T-helper 1 cell treated with Interleukin-12 subunit alpha and Interleukin-12 subunit beta and Interleukin-4 antibody, amounts not matched to agents 30 μg/mL and 1 μg/mL, for 36 hours (primary cell): ENCODE results near the gene NTM.

Experiments
- H3K27ac Mint-ChIP-seq: one replicate; pipeline ENCODE4 v1.8.0; 2021; ENCODE audit warnings: mild to moderate bottlenecking, mixed read lengths
- H3K27me3 Mint-ChIP-seq: one replicate; pipeline ENCODE4 v1.8.0; 2021; ENCODE audit warnings: low read depth, mixed read lengths
- H3K36me3 Mint-ChIP-seq: one replicate; pipeline ENCODE4 v1.8.0; 2021; ENCODE audit warnings: low read depth, mixed read lengths
- H3K4me1 Mint-ChIP-seq: one replicate; pipeline ENCODE4 v1.8.0; 2021; ENCODE audit warnings: low read depth, mixed read lengths
- H3K4me3 Mint-ChIP-seq: one replicate; pipeline ENCODE4 v1.8.0; 2021; ENCODE audit warnings: mild to moderate bottlenecking, moderate library complexity, mixed read lengths
- H3K9me3 Mint-ChIP-seq: one replicate; pipeline ENCODE4 v1.8.0; 2021; ENCODE audit warnings: mixed read lengths

NTM gene

DNA sequence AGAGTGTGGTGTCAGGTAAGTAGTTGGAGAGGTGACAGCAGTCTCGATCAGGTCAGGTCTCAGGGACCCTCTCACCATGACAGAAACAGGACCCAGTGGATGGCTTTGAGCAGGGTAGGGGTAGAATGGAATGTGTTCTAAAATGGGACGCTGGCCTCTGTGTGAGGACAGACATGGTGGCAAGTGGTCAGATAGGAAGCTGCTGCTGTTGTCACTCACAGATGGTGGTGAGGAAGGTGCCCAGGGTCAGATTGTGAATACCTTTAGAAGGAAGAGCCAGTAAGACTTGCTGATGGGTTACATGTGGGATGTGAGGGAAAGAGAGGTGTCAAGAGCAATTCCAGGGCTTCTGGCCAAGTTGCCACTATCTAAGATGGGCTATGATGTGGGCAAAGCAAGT is 596.3 kb downstream of the NTM start:
- H3K4me3 Mint-ChIP-seq = no peak overlapping the region
- H3K27ac Mint-ChIP-seq = no peak overlapping the region
- H3K4me1 Mint-ChIP-seq = no peaks in the 10 kb centered on the region
- no peaks in the 10 kb centered on the region for H3K36me3 Mint-ChIP-seq
- no peaks in the 10 kb centered on the region for H3K27me3 Mint-ChIP-seq
- H3K9me3 Mint-ChIP-seq = no peaks in the 10 kb centered on the region

DNA sequence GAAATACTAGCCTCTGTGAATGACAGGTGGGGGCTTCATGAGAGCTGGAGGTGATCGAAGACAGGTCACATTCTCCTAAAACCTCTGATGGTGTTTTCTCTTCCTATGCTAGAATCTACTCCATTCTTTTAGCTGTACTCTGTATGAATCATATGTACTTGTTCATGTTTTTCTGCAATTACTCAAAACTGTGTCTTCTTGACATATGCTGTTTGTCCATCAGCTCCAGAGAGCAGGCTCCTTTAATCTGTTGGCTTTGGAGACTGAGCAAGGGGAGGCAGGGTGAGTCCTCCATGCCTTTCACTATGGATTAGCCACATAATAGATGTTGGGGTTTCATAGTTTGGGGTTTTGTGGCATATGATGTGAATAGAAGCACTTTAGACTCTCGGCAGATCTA is 598.8 kb downstream of the NTM start:
- Mint-ChIP-seq H3K4me1 (no peaks in the 10 kb centered on the region), H3K27me3 (no peaks in the 10 kb centered on the region), H3K27ac (no peak overlapping the region), H3K9me3 (no peaks in the 10 kb centered on the region), H3K36me3 (no peaks in the 10 kb centered on the region), H3K4me3 (no peak overlapping the region)

DNA sequence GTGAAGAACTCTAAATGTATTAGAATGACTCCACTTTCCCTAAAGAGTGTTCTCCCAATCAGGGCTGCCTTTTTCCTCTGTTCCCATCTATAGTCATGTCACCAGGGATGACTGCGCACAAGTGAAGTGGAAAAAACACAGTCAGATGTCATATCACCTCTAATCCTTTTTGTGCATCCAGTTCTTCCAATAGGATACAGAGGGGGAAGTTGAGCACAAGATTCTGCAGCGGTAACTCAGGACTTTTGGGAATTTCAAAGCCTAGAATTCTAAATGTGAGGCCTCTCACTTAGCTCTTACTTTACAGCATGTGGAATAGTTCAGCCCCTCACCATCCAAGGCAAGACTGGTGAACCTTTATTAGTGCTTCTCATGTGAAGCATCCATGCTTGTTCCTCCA is 602.6 kb downstream of the NTM start:
- Mint-ChIP-seq H3K9me3 (no peaks in the 10 kb centered on the region), H3K27ac (no peak overlapping the region), H3K4me1 (no peaks in the 10 kb centered on the region), H3K4me3 (no peak overlapping the region), H3K36me3 (no peaks in the 10 kb centered on the region), H3K27me3 (no peaks in the 10 kb centered on the region)

DNA sequence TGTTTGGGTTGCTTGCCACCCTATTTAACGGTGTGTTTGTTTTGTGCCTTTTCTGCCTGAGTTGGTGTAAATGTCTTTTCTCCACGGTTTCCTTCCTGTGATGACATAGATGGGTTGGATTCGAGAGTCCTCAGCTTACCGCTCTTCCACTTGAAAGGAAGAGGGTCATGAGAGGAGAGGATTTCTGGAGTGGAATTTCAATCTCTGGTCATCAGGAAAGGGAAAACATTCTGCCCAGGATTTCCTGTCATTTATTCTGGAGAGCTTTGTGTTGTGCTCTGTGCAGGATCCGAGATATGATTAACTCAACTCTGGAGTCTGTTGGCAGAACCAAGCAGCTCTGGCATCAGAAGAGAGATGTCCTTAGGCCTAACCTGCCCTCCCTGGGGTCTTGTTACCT is 605.2 kb downstream of the NTM start:
- H3K9me3 Mint-ChIP-seq = no peaks in the 10 kb centered on the region
- no peak overlapping the region for H3K27ac Mint-ChIP-seq
- no peak overlapping the region for H3K4me3 Mint-ChIP-seq
- H3K4me1 Mint-ChIP-seq = no peaks in the 10 kb centered on the region
- H3K27me3 Mint-ChIP-seq = no peaks in the 10 kb centered on the region
- H3K36me3 Mint-ChIP-seq = no peaks in the 10 kb centered on the region

DNA sequence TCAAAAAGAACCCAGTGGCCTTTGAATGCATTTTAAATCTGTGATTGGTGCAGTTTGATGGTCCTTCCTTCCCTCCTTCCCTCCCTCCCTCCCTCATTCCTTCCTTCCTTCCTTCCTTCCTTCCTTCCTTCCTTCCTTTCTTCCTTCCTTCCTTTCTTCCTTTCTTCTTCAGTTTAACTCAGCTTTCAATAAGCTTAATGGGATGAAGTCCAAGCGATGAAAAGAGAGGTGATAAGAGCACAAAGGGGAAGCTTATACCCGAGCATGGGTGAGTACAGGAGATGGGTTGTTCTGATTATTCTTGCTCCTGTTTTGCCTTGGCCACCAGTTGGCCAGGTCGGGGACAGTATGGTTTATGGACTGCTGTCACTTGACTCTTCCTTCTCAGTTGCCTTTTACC is 605.6 kb downstream of the NTM start:
- H3K36me3 Mint-ChIP-seq = no peaks in the 10 kb centered on the region
- H3K4me3 Mint-ChIP-seq = no peak overlapping the region
- no peaks in the 10 kb centered on the region for H3K9me3 Mint-ChIP-seq
- H3K27me3 Mint-ChIP-seq = no peaks in the 10 kb centered on the region
- H3K4me1 Mint-ChIP-seq = no peaks in the 10 kb centered on the region
- H3K27ac Mint-ChIP-seq = no peak overlapping the region

DNA sequence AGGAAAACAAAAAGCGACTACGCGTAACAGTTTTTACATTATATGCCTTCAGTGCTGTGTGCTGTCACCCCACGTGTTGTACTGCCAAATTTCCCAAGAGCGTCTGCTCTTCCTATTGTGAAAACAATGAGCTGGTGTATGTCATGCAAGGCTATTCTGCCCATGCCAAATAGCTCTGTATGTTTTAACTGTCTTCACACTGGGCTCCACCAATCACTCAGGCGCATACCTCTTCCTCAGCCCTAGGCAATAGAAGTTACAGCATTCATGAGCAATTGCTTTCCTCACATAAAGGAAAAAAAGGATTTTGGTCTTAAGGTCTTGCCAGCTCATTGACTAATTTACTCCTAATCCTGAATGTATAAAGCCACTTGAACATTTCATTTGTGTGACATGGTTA is 606.8 kb downstream of the NTM start:
- H3K4me3 Mint-ChIP-seq = no peak overlapping the region
- no peak overlapping the region for H3K27ac Mint-ChIP-seq
- no peaks in the 10 kb centered on the region for H3K9me3 Mint-ChIP-seq
- H3K4me1 Mint-ChIP-seq = no peaks in the 10 kb centered on the region
- no peaks in the 10 kb centered on the region for H3K27me3 Mint-ChIP-seq
- H3K36me3 Mint-ChIP-seq = no peaks in the 10 kb centered on the region

DNA sequence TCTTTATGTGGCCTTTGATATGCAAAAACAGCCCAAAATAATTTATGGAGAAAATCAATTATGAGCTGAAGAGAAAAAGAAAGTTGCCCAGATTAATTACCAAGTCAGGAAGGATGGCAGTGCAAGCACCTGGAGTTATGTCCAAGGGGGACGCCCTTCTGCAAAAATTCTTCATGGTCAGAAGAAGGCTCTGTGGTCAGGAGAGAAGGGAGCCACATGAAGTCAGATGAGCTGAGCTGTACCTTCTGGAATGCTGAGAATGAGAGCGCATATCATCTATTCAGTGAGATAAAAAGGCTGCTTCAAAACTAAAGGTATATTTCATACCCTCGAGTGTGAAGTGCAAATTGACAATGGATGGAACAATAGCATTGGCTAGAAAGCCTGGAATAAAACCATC is 607.4 kb downstream of the NTM start:
- no peaks in the 10 kb centered on the region for H3K9me3 Mint-ChIP-seq
- H3K36me3 Mint-ChIP-seq = no peaks in the 10 kb centered on the region
- no peaks in the 10 kb centered on the region for H3K27me3 Mint-ChIP-seq
- no peak overlapping the region for H3K27ac Mint-ChIP-seq
- no peak overlapping the region for H3K4me3 Mint-ChIP-seq
- no peaks in the 10 kb centered on the region for H3K4me1 Mint-ChIP-seq

DNA sequence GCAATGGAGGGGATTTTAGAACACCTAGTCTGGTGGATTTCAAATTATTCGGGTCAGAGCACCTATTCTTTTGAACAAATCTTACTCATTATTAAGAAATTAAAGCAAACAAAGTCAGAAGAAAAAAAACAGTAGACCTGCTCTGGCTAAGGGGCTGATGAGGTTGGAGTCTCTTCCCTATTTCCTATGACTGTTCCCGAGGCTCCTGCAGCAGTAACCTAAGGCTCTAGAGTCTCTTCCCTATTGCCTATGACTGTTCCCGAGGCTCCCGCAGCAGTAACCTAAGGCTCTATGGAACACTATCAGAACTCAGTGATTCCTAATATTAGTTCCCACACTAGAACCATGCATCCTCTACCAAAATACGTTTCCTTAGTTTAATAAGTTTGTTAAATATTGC is 607.9 kb downstream of the NTM start:
- no peaks in the 10 kb centered on the region for H3K9me3 Mint-ChIP-seq
- H3K4me1 Mint-ChIP-seq = no peaks in the 10 kb centered on the region
- no peak overlapping the region for H3K4me3 Mint-ChIP-seq
- no peaks in the 10 kb centered on the region for H3K27me3 Mint-ChIP-seq
- no peaks in the 10 kb centered on the region for H3K36me3 Mint-ChIP-seq
- no peak overlapping the region for H3K27ac Mint-ChIP-seq

DNA sequence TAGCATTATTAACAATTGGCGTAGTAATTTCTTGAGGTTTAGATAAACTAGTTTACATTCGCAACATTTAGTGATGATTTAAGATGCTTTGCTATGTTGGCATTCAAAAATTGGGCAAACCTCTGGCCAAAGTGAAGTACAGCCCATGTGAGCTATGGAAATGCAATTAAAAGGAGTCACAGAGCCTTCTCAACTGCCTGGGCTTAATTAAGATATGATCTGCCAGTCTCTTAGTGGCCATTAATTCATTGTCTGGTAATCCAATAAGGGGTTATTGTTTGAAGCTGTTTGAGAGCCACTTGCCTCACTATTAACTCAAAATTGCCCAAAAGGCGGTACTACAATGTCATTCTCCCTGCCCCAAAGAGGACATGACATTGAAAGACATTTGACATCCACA is 608.9 kb downstream of the NTM start:
- Mint-ChIP-seq H3K36me3 (no peaks in the 10 kb centered on the region), H3K27ac (no peak overlapping the region), H3K4me3 (no peak overlapping the region), H3K27me3 (no peaks in the 10 kb centered on the region), H3K4me1 (no peaks in the 10 kb centered on the region), H3K9me3 (no peaks in the 10 kb centered on the region)

DNA sequence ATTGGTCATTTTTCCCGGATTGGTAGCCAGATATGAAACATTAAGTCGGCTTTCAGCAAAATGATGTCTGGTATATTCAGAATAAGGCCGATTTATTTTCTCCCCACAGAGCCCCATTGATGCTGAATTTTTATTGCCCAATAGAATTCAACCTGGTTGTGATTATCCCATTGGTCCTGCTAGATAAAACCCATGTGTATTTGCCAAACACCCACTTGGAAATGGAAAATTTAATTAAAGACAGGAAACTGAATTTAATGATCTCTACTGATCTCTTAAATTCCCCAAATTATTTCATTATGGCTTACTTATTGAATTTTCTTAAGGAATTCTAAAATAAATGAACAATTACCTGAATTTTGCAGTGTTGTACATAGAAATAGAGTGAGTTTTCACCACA is 609.8 kb downstream of the NTM start:
- Mint-ChIP-seq H3K27me3 (no peaks in the 10 kb centered on the region), H3K9me3 (no peaks in the 10 kb centered on the region), H3K4me1 (no peaks in the 10 kb centered on the region), H3K36me3 (no peaks in the 10 kb centered on the region), H3K27ac (no peak overlapping the region), H3K4me3 (no peak overlapping the region)

DNA sequence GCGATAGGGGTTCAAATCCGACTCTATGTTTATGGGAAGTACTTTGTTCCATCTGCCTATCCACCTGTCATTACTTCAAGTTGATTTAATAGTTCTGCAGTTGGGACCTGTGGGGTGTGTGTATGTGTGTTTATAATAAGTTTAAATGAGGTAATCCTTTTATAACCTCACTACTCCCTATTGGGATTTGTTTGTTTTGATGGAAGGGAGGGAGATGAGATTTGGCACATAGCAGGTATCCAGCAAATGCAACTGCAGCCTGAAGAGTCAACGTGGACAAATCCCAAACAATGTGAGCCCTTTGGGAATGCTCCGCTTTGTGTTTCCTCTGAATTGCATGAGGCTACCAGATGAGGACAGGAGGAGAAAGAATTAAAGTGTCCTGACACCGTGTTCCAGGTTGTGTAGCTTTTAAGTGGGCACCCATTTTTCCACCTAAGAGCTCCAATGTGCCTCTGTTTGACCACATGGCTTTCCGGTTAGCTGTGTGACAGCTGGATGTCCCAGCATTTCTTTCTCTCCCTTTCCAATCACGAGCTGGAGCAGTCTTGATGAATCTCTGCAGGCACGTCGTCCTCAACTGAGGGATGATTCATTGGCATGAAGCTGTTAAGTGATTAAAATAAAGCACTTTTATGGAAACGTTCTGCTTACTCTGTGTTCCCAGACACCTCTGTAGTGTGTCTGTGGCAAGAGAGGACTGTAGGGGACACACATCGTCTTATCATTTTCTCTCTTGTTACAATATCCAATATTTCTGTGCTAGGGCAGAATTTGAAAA is 610.7 kb downstream of the NTM start:
- no peaks in the 10 kb centered on the region for H3K27me3 Mint-ChIP-seq
- no peak overlapping the region for H3K27ac Mint-ChIP-seq
- no peaks in the 10 kb centered on the region for H3K36me3 Mint-ChIP-seq
- no peaks in the 10 kb centered on the region for H3K4me1 Mint-ChIP-seq
- no peaks in the 10 kb centered on the region for H3K9me3 Mint-ChIP-seq
- no peak overlapping the region for H3K4me3 Mint-ChIP-seq

DNA sequence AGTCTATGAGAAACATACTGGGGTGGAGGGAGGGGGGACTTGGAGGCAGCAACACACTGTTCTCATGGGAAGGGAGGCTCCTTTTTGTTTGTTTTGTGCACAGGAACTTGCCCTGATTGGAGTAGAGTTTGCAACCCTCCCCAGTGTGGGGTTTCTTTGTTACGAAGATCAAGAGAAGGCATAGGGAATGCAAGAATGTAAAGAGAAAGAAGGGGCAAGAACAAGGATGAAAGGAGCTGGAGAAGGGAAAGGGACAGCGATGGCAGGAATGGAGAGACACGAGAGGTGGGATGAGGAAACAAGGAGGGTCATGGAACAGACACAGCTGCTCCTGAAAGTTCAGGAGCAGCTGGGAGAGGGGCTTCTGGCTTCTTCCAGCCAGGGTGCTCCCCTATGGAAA is 611.7 kb downstream of the NTM start:
- no peaks in the 10 kb centered on the region for H3K9me3 Mint-ChIP-seq
- no peaks in the 10 kb centered on the region for H3K27me3 Mint-ChIP-seq
- no peak overlapping the region for H3K27ac Mint-ChIP-seq
- H3K4me1 Mint-ChIP-seq = no peaks in the 10 kb centered on the region
- no peaks in the 10 kb centered on the region for H3K36me3 Mint-ChIP-seq
- no peak overlapping the region for H3K4me3 Mint-ChIP-seq

DNA sequence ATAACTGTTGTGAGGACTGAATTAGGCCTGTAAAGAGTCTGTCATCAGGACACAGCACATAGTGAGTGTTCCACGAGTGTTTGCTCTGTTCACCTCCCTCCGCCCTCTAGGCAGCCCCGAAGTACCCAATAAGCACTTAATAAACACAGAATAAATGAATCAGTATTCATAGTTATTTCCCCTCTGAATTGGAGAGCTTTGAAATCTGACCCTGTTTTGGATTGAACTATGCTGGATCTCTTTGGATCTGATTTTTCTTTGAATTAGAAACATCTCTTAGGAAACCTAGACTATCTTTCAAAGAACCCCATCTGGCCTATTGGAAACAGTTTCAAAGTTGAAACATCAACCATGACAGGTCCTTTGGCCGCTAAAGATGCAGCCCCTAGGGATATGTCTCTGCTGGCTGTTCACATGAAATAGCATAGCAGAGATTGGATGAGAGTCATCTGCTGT is 615.5 kb downstream of the NTM start:
- Mint-ChIP-seq H3K27ac (no peak overlapping the region), H3K36me3 (no peaks in the 10 kb centered on the region), H3K4me1 (no peaks in the 10 kb centered on the region), H3K4me3 (no peak overlapping the region), H3K9me3 (no peaks in the 10 kb centered on the region), H3K27me3 (no peaks in the 10 kb centered on the region)

DNA sequence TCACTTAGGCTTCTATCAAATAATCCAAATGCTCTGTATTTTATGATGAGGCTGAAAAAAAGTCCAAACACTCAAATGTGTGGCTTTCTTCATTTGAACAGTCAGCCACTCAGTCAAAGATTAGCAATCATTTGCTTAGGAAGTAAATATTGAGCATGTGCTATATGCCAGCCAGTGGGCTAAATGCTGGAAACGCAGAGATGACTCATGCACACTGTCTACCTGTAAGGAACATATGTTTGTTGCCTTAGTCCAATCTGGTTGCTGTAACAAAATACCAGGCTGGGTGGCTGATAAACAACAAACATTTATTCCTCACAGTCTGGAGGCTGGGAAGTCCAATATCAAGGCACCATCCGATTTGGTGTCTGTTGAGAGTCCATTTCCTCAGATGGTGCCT is 617.3 kb downstream of the NTM start:
- Mint-ChIP-seq H3K36me3 (no peaks in the 10 kb centered on the region), H3K27me3 (no peaks in the 10 kb centered on the region), H3K4me1 (no peaks in the 10 kb centered on the region), H3K27ac (no peak overlapping the region), H3K9me3 (no peaks in the 10 kb centered on the region), H3K4me3 (no peak overlapping the region)

DNA sequence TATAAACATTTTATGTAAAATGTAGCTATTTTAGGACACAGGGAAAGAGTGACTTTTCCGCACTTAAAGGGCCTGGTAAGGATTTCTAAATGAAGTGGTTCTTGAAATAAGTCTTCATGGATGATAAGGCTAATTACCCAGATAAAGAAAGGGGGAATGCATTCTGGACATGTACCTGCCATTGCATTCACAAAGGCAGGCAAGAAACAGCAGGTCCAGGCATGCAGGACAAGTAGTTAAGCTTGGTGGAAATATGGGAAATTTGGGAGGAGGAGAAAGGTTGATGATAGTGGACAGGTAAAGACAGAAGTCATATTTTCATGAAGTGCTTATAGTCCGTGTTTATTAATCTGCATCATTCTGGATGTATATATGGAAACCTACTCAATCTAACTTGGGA is 621.2 kb downstream of the NTM start:
- Mint-ChIP-seq H3K4me1 (no peaks in the 10 kb centered on the region), H3K27me3 (no peaks in the 10 kb centered on the region), H3K4me3 (no peak overlapping the region), H3K36me3 (no peaks in the 10 kb centered on the region), H3K9me3 (no peaks in the 10 kb centered on the region), H3K27ac (no peak overlapping the region)

DNA sequence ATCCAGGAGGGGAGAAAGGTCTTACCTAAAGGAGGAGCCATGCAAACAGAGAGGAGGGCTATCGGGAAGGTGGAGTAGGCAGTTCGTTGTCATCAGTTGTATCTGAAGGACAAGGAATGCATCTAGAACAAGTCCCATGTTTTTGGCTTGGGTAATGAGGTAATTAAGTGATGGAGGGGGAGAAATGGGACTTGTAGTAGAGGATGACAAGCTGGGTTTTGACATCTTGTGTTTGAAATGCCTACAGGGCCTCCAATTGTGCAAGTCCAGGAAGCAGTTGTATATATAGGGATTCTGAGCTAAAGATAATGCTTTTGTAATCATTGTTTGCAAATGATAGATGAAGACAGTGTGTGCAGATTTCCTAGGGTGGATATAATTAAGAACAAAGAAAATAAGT is 622.8 kb downstream of the NTM start:
- H3K27me3 Mint-ChIP-seq = no peaks in the 10 kb centered on the region
- H3K4me3 Mint-ChIP-seq = no peak overlapping the region
- H3K36me3 Mint-ChIP-seq = no peaks in the 10 kb centered on the region
- peaks cover 5% of the 10 kb centered on the region for H3K9me3 Mint-ChIP-seq
- H3K4me1 Mint-ChIP-seq = no peaks in the 10 kb centered on the region
- H3K27ac Mint-ChIP-seq = no peak overlapping the region
